Fibroblast of lung (primary cell): ENCODE results near the gene HCFC2.

Experiments
- EZH2 ChIP-seq: IDR thresholded peaks from 2 replicates; pipeline ENCODE4 v1.5.1; 2012; ENCODE audit warnings: low read length, control low read depth, mild to moderate bottlenecking; ENCODE audit errors: missing control alignments
- TF ChIP-seq, protein P1 (sequence below), 2 donors: IDR thresholded peaks in 1 of 2; conservative IDR thresholded peaks in 1 of 2; 1 replicate in 1 of 2; 2 replicates in 1 of 2; pipeline ENCODE4 v1.5.1; 2011 to 2012; ENCODE audit warnings: low read length in 2 of 2, control low read depth in 1 of 2, inconsistent platforms in 1 of 2, low read depth in 1 of 2, mild to moderate bottlenecking in 1 of 2

- TF ChIP-seq EZH2 = no peak
- TF ChIP-seq, protein P1, sequence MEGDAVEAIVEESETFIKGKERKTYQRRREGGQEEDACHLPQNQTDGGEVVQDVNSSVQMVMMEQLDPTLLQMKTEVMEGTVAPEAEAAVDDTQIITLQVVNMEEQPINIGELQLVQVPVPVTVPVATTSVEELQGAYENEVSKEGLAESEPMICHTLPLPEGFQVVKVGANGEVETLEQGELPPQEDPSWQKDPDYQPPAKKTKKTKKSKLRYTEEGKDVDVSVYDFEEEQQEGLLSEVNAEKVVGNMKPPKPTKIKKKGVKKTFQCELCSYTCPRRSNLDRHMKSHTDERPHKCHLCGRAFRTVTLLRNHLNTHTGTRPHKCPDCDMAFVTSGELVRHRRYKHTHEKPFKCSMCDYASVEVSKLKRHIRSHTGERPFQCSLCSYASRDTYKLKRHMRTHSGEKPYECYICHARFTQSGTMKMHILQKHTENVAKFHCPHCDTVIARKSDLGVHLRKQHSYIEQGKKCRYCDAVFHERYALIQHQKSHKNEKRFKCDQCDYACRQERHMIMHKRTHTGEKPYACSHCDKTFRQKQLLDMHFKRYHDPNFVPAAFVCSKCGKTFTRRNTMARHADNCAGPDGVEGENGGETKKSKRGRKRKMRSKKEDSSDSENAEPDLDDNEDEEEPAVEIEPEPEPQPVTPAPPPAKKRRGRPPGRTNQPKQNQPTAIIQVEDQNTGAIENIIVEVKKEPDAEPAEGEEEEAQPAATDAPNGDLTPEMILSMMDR (conservative IDR thresholded peaks at IDR 0.05 in 1 of 2, IDR thresholded peaks at IDR 0.05 in 1 of 2; ENCODE audit: low read depth in 1 of 2, low read length in 2 of 2) = no peak
These were observed 9.4 kb downstream of the HCFC2 start for GRCh38 chr12:104073699-104074098.
